Measurements from ENCODE around the gene NR4A3.

- TF ChIP-seq CTCF (IDR thresholded peaks at IDR 0.05) = no peak
- TF ChIP-seq POLR2A (IDR thresholded peaks at IDR 0.05) = no peak
Measured at GRCh38 chr9:99840072-99840471, 18.4 kb downstream of the NR4A3 start.
